ENCODE measurements around the gene HNRNPU.

DNA sequence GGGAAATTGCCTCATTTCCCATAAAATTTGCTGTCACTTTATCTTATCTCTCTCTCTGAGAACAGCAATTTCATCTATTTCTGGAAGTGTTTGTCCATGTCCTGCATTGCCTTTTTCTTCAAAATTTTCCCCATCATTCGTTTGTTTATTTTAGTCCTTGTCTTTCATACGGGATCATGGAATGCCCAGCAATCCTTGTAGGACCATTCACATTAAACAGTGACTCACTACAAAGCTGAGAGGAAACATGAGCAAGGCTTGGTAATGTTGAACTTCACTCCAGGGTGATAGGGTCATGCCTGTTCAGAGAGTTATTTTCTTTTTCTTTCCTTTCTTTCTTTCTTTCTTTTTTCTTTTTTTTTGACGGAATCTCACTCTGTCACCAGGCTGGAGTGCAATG is 32.2 kb upstream of the HNRNPU start:
- no peak for TF ChIP-seq MXD4 (CRISPR knock-in tag; IDR thresholded peaks at IDR 0.05; ENCODE audit: borderline replicate concordance)
- TF ChIP-seq MLX (CRISPR knock-in tag; IDR thresholded peaks at IDR 0.05), result no peak
- no peak for TF ChIP-seq JUN (CRISPR knock-in tag; IDR thresholded peaks at IDR 0.05)
- no peak for TF ChIP-seq ZNF416 (CRISPR knock-in tag; IDR thresholded peaks at IDR 0.05)
- no peak for TF ChIP-seq CTCF (IDR thresholded peaks at IDR 0.05)
- no peak for TF ChIP-seq MAX (CRISPR knock-in tag; IDR thresholded peaks at IDR 0.05)
- no peak for TF ChIP-seq ATF1 (CRISPR knock-in tag; IDR thresholded peaks at IDR 0.05)
- no peak for TF ChIP-seq ZSCAN18 (CRISPR knock-in tag; IDR thresholded peaks at IDR 0.05)

Data from WTC11 (cell line).